GM23248 (cell line): ENCODE data around the gene SNTG2.

ENCODE experiments used
- EZH2 ChIP-seq: fragments of 200-600 bp; sonication (generic); IDR thresholded peaks from 2 replicates; pipeline ENCODE4 v1.6.1; 2018; ENCODE audit warnings: antibody characterized with exemption, mild to moderate bottlenecking; ENCODE audit not compliant: insufficient read depth, poor library complexity, severe bottlenecking
- EZH2phosphoT487 ChIP-seq: fragments of 200-600 bp; sonication (generic); IDR thresholded peaks from 2 replicates; pipeline ENCODE4 v1.6.1; 2018; ENCODE audit warnings: antibody characterized with exemption, moderate library complexity, mild to moderate bottlenecking, low read depth; ENCODE audit not compliant: insufficient read depth

- TF ChIP-seq EZH2 (no peak), EZH2phosphoT487 (no peak)
Observed at GRCh38 chr2:955829-956731, 5.4 kb downstream of the SNTG2 start.
